HepG2 (cell line): Measurements from ENCODE around the gene EMCN. TPM values are rescaled to one million over a fixed set of nuclear protein-coding genes. Genes with fewer than 3 reads are reported as not detected.

Source experiments
- ATF7-NPFF ChIP-seq: sonication (generic); formaldehyde crosslinking; IDR thresholded peaks from 2 replicates; pipeline ENCODE4 v1.8.1; 2023; ENCODE audit warnings: mild to moderate bottlenecking, low read depth, missing genetic modification reagents, moderate library complexity
- ETV5 ChIP-seq: IDR thresholded peaks from 2 replicates; pipeline ENCODE4 v1.6.1; 2018; ENCODE audit warnings: missing biosample characterization, missing genetic modification reagents, inconsistent platforms, borderline replicate concordance
- KDM3A ChIP-seq: IDR thresholded peaks from 2 replicates; pipeline ENCODE4 v1.6.1; 2018; ENCODE audit warnings: low read depth, missing compliant biosample characterization
- ZNF354B ChIP-seq: sonication (generic); formaldehyde crosslinking; IDR thresholded peaks from 2 replicates; pipeline ENCODE4 v1.8.0; 2022; ENCODE audit warnings: mild to moderate bottlenecking, missing genetic modification reagents
- ZNF552 ChIP-seq: sonication (generic); formaldehyde crosslinking; IDR thresholded peaks from 2 replicates; pipeline ENCODE4 v1.9.0; 2022; ENCODE audit warnings: missing genetic modification reagents, mild to moderate bottlenecking, borderline replicate concordance
- ZNF879 ChIP-seq: sonication (generic); formaldehyde crosslinking; IDR thresholded peaks from 2 replicates; pipeline ENCODE4 v1.8.1; 2023; ENCODE audit warnings: missing genetic modification reagents
- polyA plus RNA-seq, 8 experiments: library from polyadenylated mRNA; depleted of rRNA in 3 of 8; stranded (reverse) in 7 of 8; unstranded in 1 of 8; fragments of >200 nt; fragmentation: Illumina TruSeq in 4 of 8; extraction: Trizol in 4 of 8; gene quantifications; 2 replicates each; pipeline versions ENCODE4 v1.2.1 to v1.2.3, GENCODE V29; 2011 to 2016; ENCODE audit warnings: low read depth in 4 of 8, missing spikeins in 1 of 8, mixed read lengths in 1 of 8; ENCODE audit not compliant: insufficient read depth in 1 of 8
- total RNA-seq, 5 experiments: library from RNA; depleted of rRNA; stranded (reverse); fragments of >200 nt; fragmentation: Illumina TruSeq; extraction: Trizol; gene quantifications; 2 replicates each; pipeline ENCODE4 v1.2.3, GENCODE V29; 2016; ENCODE audit warnings: low read depth in 1 of 5
- TF ChIP-seq, protein P1 (sequence below): sonication (generic); formaldehyde crosslinking; IDR thresholded peaks from 2 replicates; pipeline ENCODE4 v1.5.0; 2020; ENCODE audit warnings: mild to moderate bottlenecking, missing genetic modification reagents, borderline replicate concordance

Gene EMCN
- total and polyA plus RNA-seq, 2 of the 13 experiments (the other 11 are each of a cell fraction or from before 2014, with no cell fraction given), result not detected

- TF ChIP-seq, protein P1, sequence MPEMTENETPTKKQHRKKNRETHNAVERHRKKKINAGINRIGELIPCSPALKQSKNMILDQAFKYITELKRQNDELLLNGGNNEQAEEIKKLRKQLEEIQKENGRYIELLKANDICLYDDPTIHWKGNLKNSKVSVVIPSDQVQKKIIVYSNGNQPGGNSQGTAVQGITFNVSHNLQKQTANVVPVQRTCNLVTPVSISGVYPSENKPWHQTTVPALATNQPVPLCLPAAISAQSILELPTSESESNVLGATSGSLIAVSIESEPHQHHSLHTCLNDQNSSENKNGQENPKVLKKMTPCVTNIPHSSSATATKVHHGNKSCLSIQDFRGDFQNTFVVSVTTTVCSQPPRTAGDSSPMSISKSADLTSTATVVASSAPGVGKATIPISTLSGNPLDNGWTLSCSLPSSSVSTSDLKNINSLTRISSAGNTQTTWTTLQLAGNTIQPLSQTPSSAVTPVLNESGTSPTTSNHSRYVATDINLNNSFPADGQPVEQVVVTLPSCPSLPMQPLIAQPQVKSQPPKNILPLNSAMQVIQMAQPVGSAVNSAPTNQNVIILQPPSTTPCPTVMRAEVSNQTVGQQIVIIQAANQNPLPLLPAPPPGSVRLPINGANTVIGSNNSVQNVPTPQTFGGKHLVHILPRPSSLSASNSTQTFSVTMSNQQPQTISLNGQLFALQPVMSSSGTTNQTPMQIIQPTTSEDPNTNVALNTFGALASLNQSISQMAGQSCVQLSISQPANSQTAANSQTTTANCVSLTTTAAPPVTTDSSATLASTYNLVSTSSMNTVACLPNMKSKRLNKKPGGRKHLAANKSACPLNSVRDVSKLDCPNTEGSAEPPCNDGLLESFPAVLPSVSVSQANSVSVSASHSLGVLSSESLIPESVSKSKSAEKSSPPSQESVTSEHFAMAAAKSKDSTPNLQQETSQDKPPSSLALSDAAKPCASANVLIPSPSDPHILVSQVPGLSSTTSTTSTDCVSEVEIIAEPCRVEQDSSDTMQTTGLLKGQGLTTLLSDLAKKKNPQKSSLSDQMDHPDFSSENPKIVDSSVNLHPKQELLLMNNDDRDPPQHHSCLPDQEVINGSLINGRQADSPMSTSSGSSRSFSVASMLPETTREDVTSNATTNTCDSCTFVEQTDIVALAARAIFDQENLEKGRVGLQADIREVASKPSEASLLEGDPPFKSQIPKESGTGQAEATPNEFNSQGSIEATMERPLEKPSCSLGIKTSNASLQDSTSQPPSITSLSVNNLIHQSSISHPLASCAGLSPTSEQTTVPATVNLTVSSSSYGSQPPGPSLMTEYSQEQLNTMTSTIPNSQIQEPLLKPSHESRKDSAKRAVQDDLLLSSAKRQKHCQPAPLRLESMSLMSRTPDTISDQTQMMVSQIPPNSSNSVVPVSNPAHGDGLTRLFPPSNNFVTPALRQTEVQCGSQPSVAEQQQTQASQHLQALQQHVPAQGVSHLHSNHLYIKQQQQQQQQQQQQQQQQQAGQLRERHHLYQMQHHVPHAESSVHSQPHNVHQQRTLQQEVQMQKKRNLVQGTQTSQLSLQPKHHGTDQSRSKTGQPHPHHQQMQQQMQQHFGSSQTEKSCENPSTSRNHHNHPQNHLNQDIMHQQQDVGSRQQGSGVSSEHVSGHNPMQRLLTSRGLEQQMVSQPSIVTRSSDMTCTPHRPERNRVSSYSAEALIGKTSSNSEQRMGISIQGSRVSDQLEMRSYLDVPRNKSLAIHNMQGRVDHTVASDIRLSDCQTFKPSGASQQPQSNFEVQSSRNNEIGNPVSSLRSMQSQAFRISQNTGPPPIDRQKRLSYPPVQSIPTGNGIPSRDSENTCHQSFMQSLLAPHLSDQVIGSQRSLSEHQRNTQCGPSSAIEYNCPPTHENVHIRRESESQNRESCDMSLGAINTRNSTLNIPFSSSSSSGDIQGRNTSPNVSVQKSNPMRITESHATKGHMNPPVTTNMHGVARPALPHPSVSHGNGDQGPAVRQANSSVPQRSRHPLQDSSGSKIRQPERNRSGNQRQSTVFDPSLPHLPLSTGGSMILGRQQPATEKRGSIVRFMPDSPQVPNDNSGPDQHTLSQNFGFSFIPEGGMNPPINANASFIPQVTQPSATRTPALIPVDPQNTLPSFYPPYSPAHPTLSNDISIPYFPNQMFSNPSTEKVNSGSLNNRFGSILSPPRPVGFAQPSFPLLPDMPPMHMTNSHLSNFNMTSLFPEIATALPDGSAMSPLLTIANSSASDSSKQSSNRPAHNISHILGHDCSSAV (CRISPR knock-in tag), result no peak
- TF ChIP-seq KDM3A (CRISPR knock-in tag) (no peak), ZNF552 (CRISPR knock-in tag) (no peak), ZNF879 (CRISPR knock-in tag) (no peak), ZNF354B (CRISPR knock-in tag) (no peak), ATF7-NPFF (no peak), ETV5 (CRISPR knock-in tag) (no peak)
Measured at GRCh38 chr4:100420571-100420970, 97.3 kb downstream of the EMCN start (continued).
